NB4 (cell line): ENCODE measurements around the gene MYO15B.

Experiments
- DNase-seq: peaks from one replicate; pipeline ENCODE4 v3.0.0; 2010; ENCODE audit warnings: low read depth
- H3K4me3 ChIP-seq: one replicate; pipeline ENCODE4 v1.5.1; 2011; ENCODE audit warnings: mild to moderate bottlenecking, low read depth, low read length, moderate library complexity
- MYC ChIP-seq: IDR thresholded peaks from 2 replicates; pipeline ENCODE4 v1.6.1; 2011; ENCODE audit warnings: low read depth, low read length
- POLR2A ChIP-seq: IDR thresholded peaks from 2 replicates; pipeline ENCODE4 v1.6.1; 2011; ENCODE audit warnings: mild to moderate bottlenecking; ENCODE audit not compliant: insufficient read length; ENCODE audit errors: extremely low read depth
- TF ChIP-seq, protein P1 (sequence below): IDR thresholded peaks from one replicate; pipeline ENCODE4 v1.5.1; 2012; ENCODE audit warnings: low read depth, low read length
- TF ChIP-seq, protein P2 (sequence below): IDR thresholded peaks from 2 replicates; pipeline ENCODE4 v1.6.1; 2011; ENCODE audit warnings: low read depth, low read length

Gene MYO15B

DNA sequence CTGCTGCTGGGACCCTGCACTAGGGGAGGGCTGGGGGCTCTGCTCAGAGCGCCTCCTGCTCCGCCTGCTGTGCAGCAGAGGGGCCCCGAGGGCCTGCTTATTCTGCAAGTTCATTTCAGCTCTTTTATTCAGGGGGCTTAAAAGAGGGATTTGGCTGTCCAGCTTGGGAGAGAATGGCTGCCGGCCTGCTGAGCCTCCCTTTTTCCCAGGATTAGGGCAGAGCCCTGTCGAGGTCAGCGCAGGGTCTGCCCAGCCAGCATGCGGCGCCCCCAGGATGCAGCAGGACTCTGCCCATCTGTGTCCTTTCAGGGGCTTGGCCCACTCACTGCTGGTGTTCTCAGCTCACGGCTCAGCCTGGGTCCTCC, 46.8 kb downstream of the MYO15B start:
- no peak for DNase-seq
- TF ChIP-seq, protein P1, sequence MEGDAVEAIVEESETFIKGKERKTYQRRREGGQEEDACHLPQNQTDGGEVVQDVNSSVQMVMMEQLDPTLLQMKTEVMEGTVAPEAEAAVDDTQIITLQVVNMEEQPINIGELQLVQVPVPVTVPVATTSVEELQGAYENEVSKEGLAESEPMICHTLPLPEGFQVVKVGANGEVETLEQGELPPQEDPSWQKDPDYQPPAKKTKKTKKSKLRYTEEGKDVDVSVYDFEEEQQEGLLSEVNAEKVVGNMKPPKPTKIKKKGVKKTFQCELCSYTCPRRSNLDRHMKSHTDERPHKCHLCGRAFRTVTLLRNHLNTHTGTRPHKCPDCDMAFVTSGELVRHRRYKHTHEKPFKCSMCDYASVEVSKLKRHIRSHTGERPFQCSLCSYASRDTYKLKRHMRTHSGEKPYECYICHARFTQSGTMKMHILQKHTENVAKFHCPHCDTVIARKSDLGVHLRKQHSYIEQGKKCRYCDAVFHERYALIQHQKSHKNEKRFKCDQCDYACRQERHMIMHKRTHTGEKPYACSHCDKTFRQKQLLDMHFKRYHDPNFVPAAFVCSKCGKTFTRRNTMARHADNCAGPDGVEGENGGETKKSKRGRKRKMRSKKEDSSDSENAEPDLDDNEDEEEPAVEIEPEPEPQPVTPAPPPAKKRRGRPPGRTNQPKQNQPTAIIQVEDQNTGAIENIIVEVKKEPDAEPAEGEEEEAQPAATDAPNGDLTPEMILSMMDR: no peak
- TF ChIP-seq MYC: no peak
- no peak for TF ChIP-seq POLR2A
- TF ChIP-seq, protein P2, sequence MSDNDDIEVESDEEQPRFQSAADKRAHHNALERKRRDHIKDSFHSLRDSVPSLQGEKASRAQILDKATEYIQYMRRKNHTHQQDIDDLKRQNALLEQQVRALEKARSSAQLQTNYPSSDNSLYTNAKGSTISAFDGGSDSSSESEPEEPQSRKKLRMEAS: no peak
- no peak overlapping the region for H3K4me3 ChIP-seq

- H3K4me3 ChIP-seq: no peak overlapping the region
- no peak for DNase-seq
- TF ChIP-seq MYC (no peak), POLR2A (no peak)
- TF ChIP-seq, protein P1: no peak
- TF ChIP-seq, protein P2: no peak
These were observed 47.4 kb downstream of the MYO15B start for GRCh38 chr17:75634754-75635609.

DNA sequence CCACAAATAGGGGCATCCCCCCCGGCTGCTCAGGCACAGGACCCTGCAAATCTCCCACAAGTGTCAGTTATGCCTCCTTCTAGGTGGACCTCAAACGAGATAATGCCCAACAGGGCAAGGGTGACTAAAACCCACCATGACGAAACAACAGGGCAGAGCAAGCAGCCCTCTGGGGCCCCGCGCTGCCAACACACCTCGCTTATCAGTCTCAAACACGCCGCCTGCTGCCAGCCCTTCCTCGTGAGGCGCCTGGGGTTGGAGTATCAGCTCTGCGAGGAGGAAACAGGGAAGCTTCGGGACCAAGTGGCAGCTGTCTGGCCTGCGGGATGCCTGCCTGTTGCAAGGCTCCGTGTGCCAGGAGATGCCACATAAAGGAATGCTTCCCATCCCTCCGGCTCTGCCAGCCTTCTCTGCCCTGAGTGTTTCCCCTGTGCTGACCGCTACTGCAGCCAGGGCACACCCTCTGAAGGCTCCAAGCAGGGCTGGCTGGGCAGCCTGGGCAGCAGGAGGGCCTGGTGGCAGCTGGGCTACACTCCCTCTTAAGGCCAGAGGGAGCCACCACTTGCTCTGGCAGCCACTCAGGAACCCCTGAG, 48.1 kb downstream of the MYO15B start:
- H3K4me3 ChIP-seq: no peak overlapping the region
- DNase-seq: no peak
- TF ChIP-seq, protein P1: no peak
- TF ChIP-seq MYC (no peak), POLR2A (no peak)
- TF ChIP-seq, protein P2: no peak

DNA sequence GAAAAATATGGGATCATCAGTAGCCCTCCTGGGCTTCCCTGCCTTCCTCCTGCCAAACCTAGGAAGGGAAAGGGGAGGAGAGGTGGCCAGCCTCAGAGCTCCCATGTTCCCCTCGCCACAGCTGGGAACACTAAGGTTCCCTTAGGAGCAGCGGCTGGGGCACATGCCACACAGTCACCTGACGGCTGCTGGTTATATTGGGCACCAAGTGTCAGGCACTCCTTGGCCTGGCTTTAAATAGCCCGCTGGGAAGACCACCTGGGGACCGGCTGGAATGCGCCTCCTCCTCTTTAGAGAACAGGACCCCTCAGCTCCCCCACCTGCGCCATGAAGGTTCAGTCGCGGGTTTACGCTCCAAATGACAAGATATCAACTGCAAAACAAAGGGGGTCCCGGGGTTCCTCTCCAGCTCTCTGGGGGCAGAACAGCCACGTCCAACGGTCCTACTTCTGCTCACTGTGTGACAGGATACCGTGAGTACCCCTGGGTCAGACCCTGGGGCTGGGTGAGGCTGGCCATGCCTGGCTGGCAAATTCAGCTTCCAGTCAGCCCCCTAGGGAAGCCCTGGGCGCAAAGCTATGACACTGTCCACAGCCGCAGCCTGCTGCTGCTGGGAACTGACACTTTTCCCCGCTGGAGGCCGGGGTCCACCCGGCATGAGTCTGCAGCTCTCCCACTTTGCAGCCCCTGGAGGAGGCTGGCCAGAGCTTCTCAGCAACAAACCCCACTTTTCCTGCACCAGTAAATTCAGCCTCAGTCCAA, 49.0 kb downstream of the MYO15B start:
- no peak for DNase-seq
- TF ChIP-seq POLR2A: no peak
- TF ChIP-seq, protein P2: no peak
- TF ChIP-seq, protein P1: no peak
- TF ChIP-seq MYC: no peak
- H3K4me3 ChIP-seq: no peak overlapping the region

GRCh38 chr17:75637143-75637538, 49.5 kb downstream of the MYO15B start:
- no peak for TF ChIP-seq POLR2A
- TF ChIP-seq, protein P1: no peak
- no peak for TF ChIP-seq MYC
- TF ChIP-seq, protein P2: no peak
- no peak for DNase-seq
- no peak overlapping the region for H3K4me3 ChIP-seq
